ENCODE measurements around the gene RALGAPA2. TPM values are rescaled to one million over a fixed set of nuclear protein-coding genes. Genes with fewer than 3 reads are reported as not detected.

The RALGAPA2 gene
- total and polyA plus RNA-seq, 9 donors: 8.4 to 31.7 (median 19.9) TPM

DNA sequence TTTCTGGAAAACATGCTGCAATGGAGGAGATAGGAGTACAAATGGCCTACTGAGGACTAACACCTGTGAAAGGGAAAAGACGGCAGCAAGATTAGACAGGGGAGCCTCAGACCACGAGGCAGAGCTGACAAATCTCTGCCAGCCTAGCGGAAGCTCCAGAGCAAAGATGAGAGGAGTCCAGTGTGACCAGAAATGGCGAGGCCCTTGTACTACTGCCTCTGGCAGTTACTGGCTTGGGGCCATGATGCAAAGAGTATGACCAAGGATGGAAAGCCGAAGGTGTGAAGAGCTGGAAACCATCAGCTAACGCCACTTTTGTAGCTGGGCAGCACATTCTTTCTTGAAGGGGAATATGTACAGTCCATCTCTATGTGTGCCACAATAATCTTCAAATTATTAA lies 55.4 kb downstream of the RALGAPA2 start:
- H3K27me3 ChIP-seq: no peaks in the 10 kb centered on the region

DNA sequence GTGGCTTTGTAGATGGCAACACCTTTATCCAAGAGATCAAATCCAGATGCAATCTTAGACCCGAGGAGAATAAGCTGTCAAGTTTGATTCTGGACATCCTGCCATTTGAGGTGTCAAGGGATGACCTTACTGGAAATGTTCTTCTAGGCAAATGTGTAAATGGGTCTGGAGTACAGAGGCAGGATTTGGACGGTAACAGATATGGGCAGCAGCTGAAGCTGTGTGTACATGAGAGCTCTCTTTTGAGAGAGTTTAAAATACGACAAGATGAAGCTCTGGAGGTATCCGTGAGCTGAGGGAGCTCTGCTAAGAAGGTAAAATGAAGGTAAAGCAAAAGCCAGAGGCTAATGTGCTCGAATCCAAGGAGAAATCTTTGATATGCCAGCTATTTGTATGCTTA lies 56.6 kb downstream of the RALGAPA2 start:
- Histone ChIP-seq H3K4me3 (no peak overlapping the region), H3K9me3 (no peaks in the 10 kb centered on the region), H3K27ac (no peak overlapping the region), H3K36me3 (no peaks in the 10 kb centered on the region), H3K27me3 (no peaks in the 10 kb centered on the region), H3K4me1 (ENCODE audit: insufficient read depth) (peaks cover 6% of the 10 kb centered on the region)
- intact Hi-C loops (cut with DNase I): no loop called here
- no peak for TF ChIP-seq EP300 (IDR thresholded peaks at IDR 0.05)
- TF ChIP-seq, protein P1, sequence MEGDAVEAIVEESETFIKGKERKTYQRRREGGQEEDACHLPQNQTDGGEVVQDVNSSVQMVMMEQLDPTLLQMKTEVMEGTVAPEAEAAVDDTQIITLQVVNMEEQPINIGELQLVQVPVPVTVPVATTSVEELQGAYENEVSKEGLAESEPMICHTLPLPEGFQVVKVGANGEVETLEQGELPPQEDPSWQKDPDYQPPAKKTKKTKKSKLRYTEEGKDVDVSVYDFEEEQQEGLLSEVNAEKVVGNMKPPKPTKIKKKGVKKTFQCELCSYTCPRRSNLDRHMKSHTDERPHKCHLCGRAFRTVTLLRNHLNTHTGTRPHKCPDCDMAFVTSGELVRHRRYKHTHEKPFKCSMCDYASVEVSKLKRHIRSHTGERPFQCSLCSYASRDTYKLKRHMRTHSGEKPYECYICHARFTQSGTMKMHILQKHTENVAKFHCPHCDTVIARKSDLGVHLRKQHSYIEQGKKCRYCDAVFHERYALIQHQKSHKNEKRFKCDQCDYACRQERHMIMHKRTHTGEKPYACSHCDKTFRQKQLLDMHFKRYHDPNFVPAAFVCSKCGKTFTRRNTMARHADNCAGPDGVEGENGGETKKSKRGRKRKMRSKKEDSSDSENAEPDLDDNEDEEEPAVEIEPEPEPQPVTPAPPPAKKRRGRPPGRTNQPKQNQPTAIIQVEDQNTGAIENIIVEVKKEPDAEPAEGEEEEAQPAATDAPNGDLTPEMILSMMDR (IDR thresholded peaks at IDR 0.05): no peak
- TF ChIP-seq POLR2A (IDR thresholded peaks at IDR 0.05): no peak
- DNase-seq: no peak
- WGBS, 3 donors: 92 to 95% (median 93%) methylated on average over 5 of the region's 5 CpGs

More for the DNA sequence above, 55.4 kb downstream of the RALGAPA2 start:
- no peaks in the 10 kb centered on the region for H3K36me3 ChIP-seq
- no peak overlapping the region for H3K4me3 ChIP-seq
- DNase-seq: no peak
- WGBS, 3 donors: 91 to 97% (median 91%) methylated on average over 6 of the region's 6 CpGs
- intact Hi-C loops (cut with DNase I): no loop called here
- H3K9me3 ChIP-seq: no peaks in the 10 kb centered on the region
- TF ChIP-seq EP300 (IDR thresholded peaks at IDR 0.05): no peak
- TF ChIP-seq POLR2A (IDR thresholded peaks at IDR 0.05): no peak
- TF ChIP-seq, protein P1 (IDR thresholded peaks at IDR 0.05): no peak
- H3K27ac ChIP-seq: no peak overlapping the region
- H3K4me1 ChIP-seq (ENCODE audit: insufficient read depth): peaks cover 6% of the 10 kb centered on the region

DNA sequence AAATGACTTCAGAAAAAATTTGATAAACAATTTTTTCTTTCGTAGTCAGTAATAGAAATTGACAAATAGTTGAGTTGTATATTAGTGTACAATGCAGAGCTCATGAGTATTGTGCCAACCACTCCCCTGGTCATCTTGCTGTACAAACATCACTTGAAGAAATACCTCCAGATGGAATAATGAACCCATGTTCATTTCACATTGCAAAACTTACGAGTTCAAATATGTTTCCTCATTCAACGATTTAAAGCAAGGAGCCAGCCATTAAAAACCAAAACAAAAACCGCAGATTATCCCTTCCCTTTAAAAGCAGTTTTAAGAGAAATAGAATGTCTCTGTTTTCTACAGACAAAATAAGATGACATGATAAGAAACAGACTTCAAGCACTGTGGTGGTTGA lies 62.5 kb downstream of the RALGAPA2 start:
- Histone ChIP-seq H3K4me3 (no peak overlapping the region), H3K9me3 (no peaks in the 10 kb centered on the region), H3K36me3 (no peaks in the 10 kb centered on the region), H3K27ac (no peak overlapping the region), H3K27me3 (no peaks in the 10 kb centered on the region), H3K4me1 (ENCODE audit: insufficient read depth) (peaks cover 1% of the 10 kb centered on the region)
- intact Hi-C loops (cut with DNase I): no loop called here
- TF ChIP-seq, protein P1 (IDR thresholded peaks at IDR 0.05): no peak
- no peak for DNase-seq
- 40 to 72% (median 63%) methylated on average over 4 of the region's 4 CpGs for WGBS, 3 donors

DNA sequence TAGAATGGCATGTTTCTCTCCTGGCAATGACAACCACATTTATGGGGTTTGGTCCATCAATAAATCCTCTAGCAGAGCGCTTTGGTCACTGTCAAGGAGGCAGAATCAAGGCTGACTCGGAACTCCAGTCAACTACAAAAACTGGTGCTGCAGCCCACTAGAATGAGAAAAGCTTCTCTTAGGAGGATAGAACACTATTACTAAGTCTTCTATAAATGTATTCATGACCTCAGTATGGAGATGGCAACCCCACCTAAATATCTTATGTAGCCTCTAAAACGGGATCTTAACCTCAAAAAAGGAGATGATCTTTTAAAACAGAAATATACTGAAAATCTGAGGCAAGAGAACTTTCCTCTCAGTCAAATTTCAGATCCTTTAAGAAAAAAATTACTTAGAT lies 68.5 kb downstream of the RALGAPA2 start:
- Histone ChIP-seq H3K9me3 (no peaks in the 10 kb centered on the region), H3K27me3 (no peaks in the 10 kb centered on the region), H3K4me3 (no peak overlapping the region), H3K27ac (no peak overlapping the region), H3K4me1 (ENCODE audit: insufficient read depth) (no peaks in the 10 kb centered on the region), H3K36me3 (no peaks in the 10 kb centered on the region)
- intact Hi-C loops (cut with DNase I): no loop called here
- DNase-seq: no peak
- 76 to 90% (median 88%) methylated on average over 3 of the region's 3 CpGs for WGBS, 3 donors
- TF ChIP-seq EP300 (IDR thresholded peaks at IDR 0.05) (no peak), POLR2A (IDR thresholded peaks at IDR 0.05) (no peak)
- TF ChIP-seq, protein P1 (IDR thresholded peaks at IDR 0.05): no peak

DNA sequence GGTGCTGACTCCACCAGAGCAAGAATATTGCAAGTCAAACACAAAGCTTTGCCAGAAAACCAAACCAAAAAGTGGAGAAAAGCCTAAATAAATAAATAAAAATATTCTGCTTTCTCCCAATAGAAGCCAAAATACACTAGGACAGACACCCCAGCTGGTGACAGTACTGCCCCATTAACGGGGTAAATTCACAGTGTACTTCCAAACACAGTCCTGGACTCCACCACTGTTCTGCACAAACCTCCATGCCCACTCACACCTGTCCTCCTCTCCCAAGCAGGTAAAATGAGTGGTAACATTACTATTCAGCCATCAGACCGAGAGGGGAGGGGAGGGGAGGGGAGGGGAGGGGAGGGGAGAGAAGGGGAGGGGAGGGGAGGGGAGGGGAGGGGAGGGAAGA lies 70.7 kb downstream of the RALGAPA2 start:
- H3K4me1 ChIP-seq (ENCODE audit: insufficient read depth): no peaks in the 10 kb centered on the region
- no peaks in the 10 kb centered on the region for H3K36me3 ChIP-seq
- intact Hi-C loops (cut with DNase I): no loop called here
- no peaks in the 10 kb centered on the region for H3K27me3 ChIP-seq
- WGBS, 3 donors: 87 to 91% (median 89%) methylated on average over 1 to 2 of the region's 2 CpGs
- DNase-seq: no peak
- H3K4me3 ChIP-seq: no peak overlapping the region
- H3K27ac ChIP-seq: no peak overlapping the region
- H3K9me3 ChIP-seq: no peaks in the 10 kb centered on the region
- TF ChIP-seq EP300 (IDR thresholded peaks at IDR 0.05): no peak
- TF ChIP-seq, protein P1 (IDR thresholded peaks at IDR 0.05): no peak

Measured in ovary (tissue), 9 donors.